BJ (cell line): ENCODE results near the gene C12orf75. TPM values are rescaled to one million over a fixed set of nuclear protein-coding genes. Genes with fewer than 3 reads are reported as not detected.
A peak's percentile ranks its signal among the peaks of the same experiment; 100 is the strongest.

Experiments used
- CTCF ChIA-PET: fragments of 350-600 bp; formaldehyde crosslinking; extraction: SDS; loops from one replicate; lab custom pipeline; 2021; ENCODE audit warnings: antibody characterized with exemption, inconsistent platforms; lab: Yijun Ruan, JAX
- POLR2A ChIA-PET: fragments of 300-600 bp; sonication (Branson Sonifier 250); formaldehyde crosslinking; extraction: SDS; loops from one replicate; lab custom pipeline; 2021; ENCODE audit warnings: antibody characterized with exemption; lab: Charles Lee
- DNase-seq: peaks from one replicate; pipeline ENCODE4 v3.0.0-alpha.2; 2011; ENCODE audit warnings: low read depth
- H3K27me3 ChIP-seq: 2 replicates; pipeline ENCODE4 v1.6.0; 2011; ENCODE audit warnings: low read length; ENCODE audit not compliant: control insufficient read depth, insufficient read depth
- H3K36me3 ChIP-seq: 2 replicates; pipeline ENCODE4 v1.5.1; 2011; ENCODE audit warnings: low read length; ENCODE audit not compliant: control insufficient read depth, insufficient read depth
- H3K4me3 ChIP-seq: 2 replicates; pipeline ENCODE4 v1.5.1; 2011; ENCODE audit warnings: low read depth, mild to moderate bottlenecking, control low read depth, low read length
- polyA plus RNA-seq: library from polyadenylated mRNA; depleted of rRNA; stranded (reverse); fragments of >200 nt; gene quantifications from 2 replicates; pipeline ENCODE4 v1.2.3, GENCODE V29; 2011
- TF ChIP-seq, protein P1 (sequence below): IDR thresholded peaks from 2 replicates; pipeline ENCODE4 v1.5.1; 2011; ENCODE audit warnings: low read depth, mild to moderate bottlenecking, control low read depth, inconsistent platforms, low read length, moderate library complexity; ENCODE audit not compliant: insufficient read depth

C12orf75 gene
- polyA plus RNA-seq, 1 experiment = 365 TPM

DNA sequence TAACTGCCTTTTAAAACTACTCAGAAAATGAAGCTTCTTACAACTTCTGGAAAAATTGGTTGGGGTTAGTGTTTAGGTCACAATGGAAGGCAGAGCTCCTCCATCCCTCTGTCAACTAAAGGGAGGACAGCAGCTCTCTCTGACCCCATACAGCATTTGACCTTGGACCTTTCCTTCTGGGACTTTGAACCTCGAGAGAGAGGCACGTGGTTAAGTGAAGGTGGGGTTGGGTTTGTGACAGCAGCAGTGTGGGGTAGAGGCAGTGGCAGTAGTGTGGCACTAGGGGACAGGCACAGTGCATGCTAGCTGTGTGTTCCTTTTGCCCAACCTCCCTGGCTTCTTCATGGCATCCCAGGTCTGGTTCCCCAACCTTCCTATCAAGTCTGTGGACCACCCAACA is 9.4 kb upstream of the C12orf75 start:
- no peak for DNase-seq
- CTCF ChIA-PET = interaction anchor here (0.7 to 1.6 kb wide), 3 partner anchors 9 to 66 kb away, joined by 3 to 5 read pairs (median 3); partner anchors contain the start of gene C12orf75
- POLR2A ChIA-PET = no interaction called here

DNA sequence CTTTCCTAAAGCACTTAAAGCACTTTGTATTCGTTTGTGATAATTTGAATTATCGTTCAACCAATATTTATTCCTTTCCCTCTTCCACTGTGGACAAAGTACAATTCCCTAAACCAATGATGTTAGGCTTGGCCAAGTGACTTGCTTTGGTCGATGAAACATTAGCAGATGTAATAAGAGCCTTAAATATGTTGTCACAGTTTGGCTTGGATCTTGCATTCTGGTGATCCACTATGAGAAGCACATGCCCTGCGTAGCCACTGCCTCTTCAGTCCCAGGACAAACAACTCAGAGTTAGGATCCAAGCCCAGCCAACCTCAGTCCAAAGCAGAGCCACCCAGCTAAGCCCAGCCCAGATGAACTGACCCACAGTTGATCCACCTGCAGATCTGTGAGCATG is 8.4 kb upstream of the C12orf75 start:
- Histone ChIP-seq H3K36me3 (no peaks in the 10 kb centered on the region), H3K4me3 (no peak overlapping the region), H3K27me3 (no peaks in the 10 kb centered on the region)
- TF ChIP-seq, protein P1, sequence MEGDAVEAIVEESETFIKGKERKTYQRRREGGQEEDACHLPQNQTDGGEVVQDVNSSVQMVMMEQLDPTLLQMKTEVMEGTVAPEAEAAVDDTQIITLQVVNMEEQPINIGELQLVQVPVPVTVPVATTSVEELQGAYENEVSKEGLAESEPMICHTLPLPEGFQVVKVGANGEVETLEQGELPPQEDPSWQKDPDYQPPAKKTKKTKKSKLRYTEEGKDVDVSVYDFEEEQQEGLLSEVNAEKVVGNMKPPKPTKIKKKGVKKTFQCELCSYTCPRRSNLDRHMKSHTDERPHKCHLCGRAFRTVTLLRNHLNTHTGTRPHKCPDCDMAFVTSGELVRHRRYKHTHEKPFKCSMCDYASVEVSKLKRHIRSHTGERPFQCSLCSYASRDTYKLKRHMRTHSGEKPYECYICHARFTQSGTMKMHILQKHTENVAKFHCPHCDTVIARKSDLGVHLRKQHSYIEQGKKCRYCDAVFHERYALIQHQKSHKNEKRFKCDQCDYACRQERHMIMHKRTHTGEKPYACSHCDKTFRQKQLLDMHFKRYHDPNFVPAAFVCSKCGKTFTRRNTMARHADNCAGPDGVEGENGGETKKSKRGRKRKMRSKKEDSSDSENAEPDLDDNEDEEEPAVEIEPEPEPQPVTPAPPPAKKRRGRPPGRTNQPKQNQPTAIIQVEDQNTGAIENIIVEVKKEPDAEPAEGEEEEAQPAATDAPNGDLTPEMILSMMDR = no peak
- CTCF ChIA-PET = no interaction called here
- POLR2A ChIA-PET = no interaction called here
- peak; percentile 74 for DNase-seq

More for the DNA sequence above, 9.4 kb upstream of the C12orf75 start:
- Histone ChIP-seq H3K36me3 (no peaks in the 10 kb centered on the region), H3K27me3 (no peaks in the 10 kb centered on the region), H3K4me3 (no peak overlapping the region)
- TF ChIP-seq, protein P1 = no peak

DNA sequence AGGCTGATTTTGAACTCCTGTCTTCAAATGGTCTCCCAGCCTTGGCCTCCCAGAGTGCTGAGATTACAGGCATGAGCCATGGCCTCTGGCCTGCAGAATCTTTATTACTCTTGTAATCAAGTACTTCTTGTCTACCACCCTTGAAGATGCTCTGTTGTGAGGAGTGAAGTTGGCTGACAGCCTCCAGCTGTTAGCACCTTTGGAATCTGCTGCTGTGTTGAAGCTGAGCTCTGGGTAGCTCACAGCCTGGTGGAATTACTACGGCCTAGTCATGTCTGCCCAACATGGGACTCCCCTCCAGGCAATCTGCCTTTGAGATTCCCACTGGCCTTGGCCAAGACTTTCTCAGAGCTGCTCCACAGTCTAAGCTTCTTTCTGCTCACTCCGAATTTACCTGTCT is 5.8 kb upstream of the C12orf75 start:
- Histone ChIP-seq H3K4me3 (no peak overlapping the region), H3K36me3 (no peaks in the 10 kb centered on the region), H3K27me3 (no peaks in the 10 kb centered on the region)
- ChIA-PET POLR2A (no interaction called here), CTCF (interaction anchor here (0.6 to 0.9 kb wide), 2 partner anchors 9 to 93 kb away, joined by 3 read pairs; no protein-coding TSS in a partner anchor)
- TF ChIP-seq, protein P1 = no peak
- DNase-seq = no peak

DNA sequence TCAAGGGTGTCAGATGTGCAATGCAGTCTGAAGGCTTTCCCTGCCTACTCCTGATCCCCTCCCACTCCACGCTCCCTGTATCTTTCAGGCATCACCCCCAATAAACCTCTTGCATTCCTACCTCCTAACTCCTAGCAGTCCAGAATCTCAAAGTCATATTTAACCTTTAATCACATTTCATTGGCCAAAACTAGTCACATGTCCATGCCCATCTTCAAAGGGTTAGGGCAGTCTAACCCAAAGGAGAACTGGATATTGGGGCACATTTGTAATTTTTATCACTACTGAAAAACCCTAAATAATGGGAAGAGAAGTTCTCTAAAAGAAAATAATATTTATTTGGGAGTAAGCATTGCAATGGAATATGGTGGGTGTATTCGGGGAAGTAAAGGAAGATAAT is 5.4 kb upstream of the C12orf75 start:
- DNase-seq = no peak
- TF ChIP-seq, protein P1 = no peak
- CTCF ChIA-PET = interaction anchor here (0.6 to 0.9 kb wide), 2 partner anchors 8 to 93 kb away, joined by 3 read pairs; no protein-coding TSS in a partner anchor
- POLR2A ChIA-PET = no interaction called here
- Histone ChIP-seq H3K4me3 (no peak overlapping the region), H3K27me3 (no peaks in the 10 kb centered on the region), H3K36me3 (no peaks in the 10 kb centered on the region)

DNA sequence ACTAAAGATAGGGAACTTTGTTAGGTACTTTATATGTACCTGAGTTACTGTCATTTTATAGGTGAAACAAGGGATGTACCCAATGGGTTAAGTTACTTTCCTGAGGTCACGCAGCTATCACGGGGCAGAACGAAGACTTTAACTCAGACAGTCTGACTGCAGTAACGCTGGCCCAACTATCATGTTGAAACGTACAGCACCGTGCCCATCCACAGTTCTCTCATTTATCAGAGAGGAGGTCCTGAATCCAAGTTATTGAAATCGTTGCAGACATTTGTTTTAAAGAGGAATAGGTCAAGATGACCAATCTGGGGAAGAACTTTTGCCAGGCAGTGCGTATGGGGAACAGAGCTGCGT is 587 bp upstream of the C12orf75 start:
- ChIA-PET POLR2A (no interaction called here), CTCF (interaction anchor here (0.6 to 1.7 kb wide), 2 partner anchors 9 to 15 kb away, joined by 3 to 5 read pairs; no protein-coding TSS in a partner anchor)
- no peak for DNase-seq
- Histone ChIP-seq H3K27me3 (no peaks in the 10 kb centered on the region), H3K4me3 (peak overlapping the region; percentile 95), H3K36me3 (no peaks in the 10 kb centered on the region)
- TF ChIP-seq, protein P1 = no peak
